SU-DHL-6 (cell line): ENCODE results near the gene NTM.

ENCODE experiments used
- EZH2phosphoT487 ChIP-seq: fragments of 200-600 bp; sonication (generic), shearing (Covaris generic); conservative IDR thresholded peaks from 2 replicates; pipeline ENCODE4 v1.6.1; 2018; ENCODE audit warnings: mild to moderate bottlenecking, antibody characterized with exemption, low read length, moderate library complexity, mixed read lengths
- TF ChIP-seq, protein P1 (sequence below): fragments of 200-600 bp; sonication (generic); IDR thresholded peaks from one replicate; pipeline ENCODE4 v1.5.1; 2017; ENCODE audit warnings: antibody characterized with exemption, mild to moderate bottlenecking, low read length, moderate library complexity; ENCODE audit not compliant: insufficient read depth, poor library complexity, severe bottlenecking

DNA sequence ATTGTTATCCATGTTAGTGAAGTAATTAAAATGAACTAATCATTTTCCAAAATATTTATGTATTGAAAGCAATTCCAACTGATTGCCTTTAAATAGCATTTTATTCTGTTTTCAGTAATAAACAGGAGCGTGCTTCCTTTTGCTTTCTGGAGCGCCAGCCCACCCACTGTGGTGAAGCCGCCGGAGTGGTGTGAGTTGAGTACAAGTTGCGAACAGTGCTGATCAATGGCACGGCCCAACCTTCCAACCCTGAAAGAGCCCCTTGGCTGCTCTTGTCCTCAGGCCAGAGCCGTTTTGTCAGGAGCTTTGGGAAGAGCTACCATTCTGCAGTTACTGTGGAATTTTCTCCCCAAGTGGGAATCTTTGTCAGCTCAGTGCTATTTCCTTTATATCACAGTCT lies 42.8 kb downstream of the NTM start:
- TF ChIP-seq, protein P1, sequence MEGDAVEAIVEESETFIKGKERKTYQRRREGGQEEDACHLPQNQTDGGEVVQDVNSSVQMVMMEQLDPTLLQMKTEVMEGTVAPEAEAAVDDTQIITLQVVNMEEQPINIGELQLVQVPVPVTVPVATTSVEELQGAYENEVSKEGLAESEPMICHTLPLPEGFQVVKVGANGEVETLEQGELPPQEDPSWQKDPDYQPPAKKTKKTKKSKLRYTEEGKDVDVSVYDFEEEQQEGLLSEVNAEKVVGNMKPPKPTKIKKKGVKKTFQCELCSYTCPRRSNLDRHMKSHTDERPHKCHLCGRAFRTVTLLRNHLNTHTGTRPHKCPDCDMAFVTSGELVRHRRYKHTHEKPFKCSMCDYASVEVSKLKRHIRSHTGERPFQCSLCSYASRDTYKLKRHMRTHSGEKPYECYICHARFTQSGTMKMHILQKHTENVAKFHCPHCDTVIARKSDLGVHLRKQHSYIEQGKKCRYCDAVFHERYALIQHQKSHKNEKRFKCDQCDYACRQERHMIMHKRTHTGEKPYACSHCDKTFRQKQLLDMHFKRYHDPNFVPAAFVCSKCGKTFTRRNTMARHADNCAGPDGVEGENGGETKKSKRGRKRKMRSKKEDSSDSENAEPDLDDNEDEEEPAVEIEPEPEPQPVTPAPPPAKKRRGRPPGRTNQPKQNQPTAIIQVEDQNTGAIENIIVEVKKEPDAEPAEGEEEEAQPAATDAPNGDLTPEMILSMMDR: no peak
- TF ChIP-seq EZH2phosphoT487: no peak
